ENCODE data around the gene OVCH1.

DNA sequence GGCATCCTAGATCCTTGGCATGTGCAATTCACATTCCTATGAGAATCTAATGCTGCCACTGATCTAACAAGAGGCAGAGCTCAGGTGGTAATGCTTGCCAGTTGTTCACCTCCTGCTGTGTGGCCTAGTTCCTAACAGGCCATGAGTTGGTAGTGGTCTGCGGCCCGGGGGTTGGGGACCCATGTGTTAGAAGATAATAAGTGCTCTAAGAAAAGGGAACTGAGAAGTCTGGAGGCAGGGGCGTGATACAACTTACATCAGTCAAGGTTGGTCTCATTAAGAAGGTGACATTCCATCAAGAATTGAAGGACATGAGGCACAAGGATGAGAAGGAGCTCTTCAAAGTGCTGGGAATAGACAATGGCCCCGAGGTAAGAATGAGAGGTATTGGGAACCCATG, 49.3 kb downstream of the OVCH1 start:
- TF ChIP-seq SIN3A (IDR thresholded peaks at IDR 0.05; ENCODE audit: borderline replicate concordance, insufficient read depth, low read length) (no peak), POLR2AphosphoS5 (IDR thresholded peaks at IDR 0.05; ENCODE audit: low read depth, low read length) (no peak), TAF1 (IDR thresholded peaks at IDR 0.05; ENCODE audit: borderline replicate concordance, insufficient read depth, low read length) (no peak)
- TF ChIP-seq, protein P1, sequence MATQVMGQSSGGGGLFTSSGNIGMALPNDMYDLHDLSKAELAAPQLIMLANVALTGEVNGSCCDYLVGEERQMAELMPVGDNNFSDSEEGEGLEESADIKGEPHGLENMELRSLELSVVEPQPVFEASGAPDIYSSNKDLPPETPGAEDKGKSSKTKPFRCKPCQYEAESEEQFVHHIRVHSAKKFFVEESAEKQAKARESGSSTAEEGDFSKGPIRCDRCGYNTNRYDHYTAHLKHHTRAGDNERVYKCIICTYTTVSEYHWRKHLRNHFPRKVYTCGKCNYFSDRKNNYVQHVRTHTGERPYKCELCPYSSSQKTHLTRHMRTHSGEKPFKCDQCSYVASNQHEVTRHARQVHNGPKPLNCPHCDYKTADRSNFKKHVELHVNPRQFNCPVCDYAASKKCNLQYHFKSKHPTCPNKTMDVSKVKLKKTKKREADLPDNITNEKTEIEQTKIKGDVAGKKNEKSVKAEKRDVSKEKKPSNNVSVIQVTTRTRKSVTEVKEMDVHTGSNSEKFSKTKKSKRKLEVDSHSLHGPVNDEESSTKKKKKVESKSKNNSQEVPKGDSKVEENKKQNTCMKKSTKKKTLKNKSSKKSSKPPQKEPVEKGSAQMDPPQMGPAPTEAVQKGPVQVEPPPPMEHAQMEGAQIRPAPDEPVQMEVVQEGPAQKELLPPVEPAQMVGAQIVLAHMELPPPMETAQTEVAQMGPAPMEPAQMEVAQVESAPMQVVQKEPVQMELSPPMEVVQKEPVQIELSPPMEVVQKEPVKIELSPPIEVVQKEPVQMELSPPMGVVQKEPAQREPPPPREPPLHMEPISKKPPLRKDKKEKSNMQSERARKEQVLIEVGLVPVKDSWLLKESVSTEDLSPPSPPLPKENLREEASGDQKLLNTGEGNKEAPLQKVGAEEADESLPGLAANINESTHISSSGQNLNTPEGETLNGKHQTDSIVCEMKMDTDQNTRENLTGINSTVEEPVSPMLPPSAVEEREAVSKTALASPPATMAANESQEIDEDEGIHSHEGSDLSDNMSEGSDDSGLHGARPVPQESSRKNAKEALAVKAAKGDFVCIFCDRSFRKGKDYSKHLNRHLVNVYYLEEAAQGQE (IDR thresholded peaks at IDR 0.05; ENCODE audit: insufficient read depth in 1 of 2, low read depth in 2 of 2, low read length in 2 of 2), result no peak
